Measurements from ENCODE around the gene CEACAM5.
"Not testable (repeated sequence)": the region's sequence is repeated elsewhere in the genome, so short reads cannot be mapped to it uniquely, and the experiment has no call there.

CEACAM5 gene

GRCh38 chr19:41707871-41708371, 505 bp upstream of the CEACAM5 start:
- Histone ChIP-seq H2BK12ac (ENCODE audit: low read length) (no peak overlapping the region), H3K18ac (ENCODE audit: low read length) (no peak overlapping the region), H3K27ac (replicated peaks; ENCODE audit: low read length) (no peak overlapping the region), H2AFZ (ENCODE audit: low read length) (no peak overlapping the region), H3K9ac (ENCODE audit: low read depth, low read length, poor library complexity) (no peak overlapping the region), H3K4me3 (ENCODE audit: low read length in 2 of 2) (peak overlapping the region in 1 of 2 donors; percentile 3), H3K36me3 (replicated peaks in 1 of 2; ENCODE audit: control insufficient read depth in 2 of 2, insufficient read depth in 2 of 2, low read length in 2 of 2) (no peaks in the 10 kb centered on the region), H3K4me2 (ENCODE audit: insufficient read depth, low read length, poor library complexity, severe bottlenecking) (no peak overlapping the region), H2AK5ac (ENCODE audit: low read depth, low read length) (no peak overlapping the region), H3K9me3 (replicated peaks in 1 of 2; ENCODE audit: control insufficient read depth in 2 of 2, insufficient read depth in 1 of 2, low read depth in 1 of 2, low read length in 2 of 2) (peaks cover 0 to 16% of the 10 kb centered on the region in 2 donors), H4K91ac (ENCODE audit: low read depth, low read length, poor library complexity) (no peak overlapping the region), H3K4ac (ENCODE audit: low read length) (no peak overlapping the region), H2BK120ac (ENCODE audit: low read depth, low read length) (no peak overlapping the region), H2BK15ac (ENCODE audit: low read length) (no peak overlapping the region), H3K4me1 (ENCODE audit: control insufficient read depth in 2 of 2, insufficient read depth in 1 of 2, low read depth in 1 of 2, low read length in 2 of 2) (no peaks in the 10 kb centered on the region), H3K79me1 (ENCODE audit: low read depth, low read length) (no peaks in the 10 kb centered on the region), H2BK5ac (ENCODE audit: low read length) (no peak overlapping the region), H3K23ac (ENCODE audit: low read depth, low read length, poor library complexity) (no peak overlapping the region), H3K14ac (ENCODE audit: low read length) (no peak overlapping the region), H4K8ac (ENCODE audit: low read depth, low read length) (no peak overlapping the region), H3K27me3 (ENCODE audit: control insufficient read depth in 3 of 3, insufficient read depth in 3 of 3, low read depth in 1 of 3, low read length in 3 of 3) (peaks cover 0 to 55% (median 0%) of the 10 kb centered on the region in 3 experiments)
- no peak for DNase-seq (ENCODE audit: low spot score)
- no CpG with 5 or more reads among the region's 5 CpGs for WGBS, 2 donors (ENCODE audit: extremely low coverage in 2 of 2, insufficient read length in 2 of 2, insufficient replicate concordance in 1 of 2)

- not testable (repeated sequence) for H3K79me1 ChIP-seq (ENCODE audit: low read depth, low read length); H3K23ac ChIP-seq (ENCODE audit: low read depth, low read length, poor library complexity); H3K18ac ChIP-seq (ENCODE audit: low read length); H4K8ac ChIP-seq (ENCODE audit: low read depth, low read length); H3K14ac ChIP-seq (ENCODE audit: low read length); H2BK5ac ChIP-seq (ENCODE audit: low read length); H4K91ac ChIP-seq (ENCODE audit: low read depth, low read length, poor library complexity); H3K4me3 ChIP-seq (ENCODE audit: low read length in 2 of 2); DNase-seq (ENCODE audit: low spot score); H2BK15ac ChIP-seq (ENCODE audit: low read length); H2AFZ ChIP-seq (ENCODE audit: low read length); H2AK5ac ChIP-seq (ENCODE audit: low read depth, low read length); H2BK120ac ChIP-seq (ENCODE audit: low read depth, low read length); H3K4ac ChIP-seq (ENCODE audit: low read length); H3K27ac ChIP-seq (replicated peaks; ENCODE audit: low read length); H3K4me1 ChIP-seq (ENCODE audit: control insufficient read depth in 2 of 2, insufficient read depth in 1 of 2, low read depth in 1 of 2, low read length in 2 of 2); H2BK12ac ChIP-seq (ENCODE audit: low read length); H3K36me3 ChIP-seq (replicated peaks in 1 of 2; ENCODE audit: control insufficient read depth in 2 of 2, insufficient read depth in 2 of 2, low read length in 2 of 2); H3K4me2 ChIP-seq (ENCODE audit: insufficient read depth, low read length, poor library complexity, severe bottlenecking); H3K9ac ChIP-seq (ENCODE audit: low read depth, low read length, poor library complexity)
- WGBS, 2 donors (ENCODE audit: extremely low coverage in 2 of 2, insufficient read length in 2 of 2, insufficient replicate concordance in 1 of 2), result no CpG with 5 or more reads among the region's 8 CpGs
- Histone ChIP-seq H3K27me3 (ENCODE audit: control insufficient read depth in 3 of 3, insufficient read depth in 3 of 3, low read depth in 1 of 3, low read length in 3 of 3) (peaks cover 0 to 57% (median 0%) of the 10 kb centered on the region in 3 experiments), H3K9me3 (replicated peaks in 1 of 2; ENCODE audit: control insufficient read depth in 2 of 2, insufficient read depth in 1 of 2, low read depth in 1 of 2, low read length in 2 of 2) (peaks cover 0 to 19% of the 10 kb centered on the region in 2 donors)
Observed at GRCh38 chr19:41709516-41709915, 1.1 kb downstream of the CEACAM5 start.

DNA sequence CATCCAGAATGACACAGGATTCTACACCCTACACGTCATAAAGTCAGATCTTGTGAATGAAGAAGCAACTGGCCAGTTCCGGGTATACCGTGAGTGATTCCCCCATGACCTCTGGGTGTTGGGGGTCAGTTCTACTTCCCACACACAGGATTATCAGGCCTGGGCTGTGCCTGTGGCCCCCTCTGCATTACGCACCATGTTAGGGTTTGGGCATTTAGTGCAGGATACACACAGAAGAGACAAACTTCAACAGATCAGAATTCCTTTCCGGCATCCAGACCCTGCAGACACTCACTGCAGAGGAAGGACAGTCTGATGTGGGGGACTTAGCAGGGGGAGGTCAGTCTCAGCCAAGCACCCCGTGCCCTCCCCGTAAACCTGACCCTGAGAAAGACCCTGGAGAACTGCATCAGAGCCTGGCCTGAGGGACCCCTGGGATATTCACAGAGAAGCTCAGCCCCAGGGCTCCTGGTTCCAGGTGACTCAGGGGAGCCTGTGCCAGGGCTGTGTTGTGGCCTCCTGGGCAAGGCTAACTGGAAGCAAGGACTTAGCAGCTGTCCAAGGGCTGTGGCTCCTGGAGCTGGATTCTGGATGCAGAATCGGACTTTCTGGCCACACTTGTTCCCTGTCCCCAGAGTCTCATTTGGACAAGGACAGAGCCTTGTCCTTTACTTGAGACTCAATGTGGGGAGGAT, 1.7 kb downstream of the CEACAM5 start:
- no peaks in the 10 kb centered on the region for H3K79me1 ChIP-seq (ENCODE audit: low read depth, low read length)
- H3K14ac ChIP-seq (ENCODE audit: low read length), result no peak overlapping the region
- H3K4me2 ChIP-seq (ENCODE audit: insufficient read depth, low read length, poor library complexity, severe bottlenecking), result no peak overlapping the region
- no peak overlapping the region for H3K23ac ChIP-seq (ENCODE audit: low read depth, low read length, poor library complexity)
- no CpG with 5 or more reads among the region's 8 CpGs for WGBS, 2 donors (ENCODE audit: extremely low coverage in 2 of 2, insufficient read length in 2 of 2, insufficient replicate concordance in 1 of 2)
- H3K27me3 ChIP-seq (ENCODE audit: control insufficient read depth in 3 of 3, insufficient read depth in 3 of 3, low read depth in 1 of 3, low read length in 3 of 3), result peaks cover 0 to 56% (median 0%) of the 10 kb centered on the region in 3 experiments
- no peak overlapping the region for H2AFZ ChIP-seq (ENCODE audit: low read length)
- no peaks in the 10 kb centered on the region for H3K4me1 ChIP-seq (ENCODE audit: control insufficient read depth in 2 of 2, insufficient read depth in 1 of 2, low read depth in 1 of 2, low read length in 2 of 2)
- no peak overlapping the region for H3K4me3 ChIP-seq (ENCODE audit: low read length in 2 of 2)
- H2BK15ac ChIP-seq (ENCODE audit: low read length), result no peak overlapping the region
- H2BK12ac ChIP-seq (ENCODE audit: low read length), result no peak overlapping the region
- no peak overlapping the region for H3K18ac ChIP-seq (ENCODE audit: low read length)
- H4K91ac ChIP-seq (ENCODE audit: low read depth, low read length, poor library complexity), result no peak overlapping the region
- no peak overlapping the region for H2AK5ac ChIP-seq (ENCODE audit: low read depth, low read length)
- H3K9ac ChIP-seq (ENCODE audit: low read depth, low read length, poor library complexity), result no peak overlapping the region
- no peak overlapping the region for H3K4ac ChIP-seq (ENCODE audit: low read length)
- DNase-seq (ENCODE audit: low spot score), result no peak
- peaks cover 0 to 19% of the 10 kb centered on the region in 2 donors for H3K9me3 ChIP-seq (replicated peaks in 1 of 2; ENCODE audit: control insufficient read depth in 2 of 2, insufficient read depth in 1 of 2, low read depth in 1 of 2, low read length in 2 of 2)
- H2BK120ac ChIP-seq (ENCODE audit: low read depth, low read length), result no peak overlapping the region
- no peaks in the 10 kb centered on the region for H3K36me3 ChIP-seq (replicated peaks in 1 of 2; ENCODE audit: control insufficient read depth in 2 of 2, insufficient read depth in 2 of 2, low read length in 2 of 2)
- H2BK5ac ChIP-seq (ENCODE audit: low read length), result no peak overlapping the region
- no peak overlapping the region for H4K8ac ChIP-seq (ENCODE audit: low read depth, low read length)
- H3K27ac ChIP-seq (replicated peaks; ENCODE audit: low read length), result no peak overlapping the region

DNA sequence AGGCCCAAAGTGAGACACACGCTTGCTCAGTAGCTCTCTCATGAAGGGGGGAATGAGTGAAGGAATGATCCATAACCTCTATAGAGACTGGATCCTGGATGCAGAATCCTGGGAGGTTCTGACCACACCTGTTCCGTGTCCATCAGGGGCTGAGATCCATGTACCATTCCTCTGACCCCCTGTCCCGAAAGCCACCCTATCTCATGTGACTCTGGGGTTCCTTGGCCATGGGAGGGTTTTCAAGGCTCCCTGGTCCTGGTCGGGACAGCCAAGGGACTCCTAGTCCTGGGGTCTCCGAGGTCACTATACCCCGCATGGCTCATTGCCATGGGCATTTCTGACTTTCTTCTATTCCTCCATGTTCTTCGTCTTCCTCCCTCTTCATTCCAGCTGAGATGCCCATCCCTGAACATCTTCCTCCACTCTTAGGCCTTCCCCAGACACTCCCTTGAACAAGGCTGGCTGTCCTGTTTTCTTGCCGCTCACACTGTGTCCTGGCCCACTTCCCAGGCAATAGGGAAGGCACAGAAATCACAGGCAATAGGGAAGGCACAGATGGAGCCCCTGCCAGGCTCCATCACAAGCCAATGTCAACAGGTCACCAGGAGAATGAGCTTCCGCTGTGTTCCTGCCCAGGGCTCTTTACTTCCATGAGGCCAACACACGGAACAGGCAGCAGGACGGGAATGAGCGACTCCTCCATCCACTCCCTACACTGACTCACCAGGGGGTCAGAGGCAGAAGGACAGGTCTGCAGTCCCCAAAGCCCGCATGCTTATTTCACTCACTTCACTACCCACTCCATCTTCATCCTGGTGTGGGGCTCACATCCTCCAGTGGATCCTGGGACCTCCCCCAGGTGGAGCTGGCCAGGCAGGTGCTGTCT, 3.2 kb downstream of the CEACAM5 start:
- H2BK12ac ChIP-seq (ENCODE audit: low read length), result no peak overlapping the region
- H3K18ac ChIP-seq (ENCODE audit: low read length), result no peak overlapping the region
- no peak overlapping the region for H3K14ac ChIP-seq (ENCODE audit: low read length)
- H3K9ac ChIP-seq (ENCODE audit: low read depth, low read length, poor library complexity), result no peak overlapping the region
- H3K9me3 ChIP-seq (replicated peaks in 1 of 2; ENCODE audit: control insufficient read depth in 2 of 2, insufficient read depth in 1 of 2, low read depth in 1 of 2, low read length in 2 of 2), result peaks cover 0 to 25% of the 10 kb centered on the region in 2 donors
- no peak for DNase-seq (ENCODE audit: low spot score)
- H4K91ac ChIP-seq (ENCODE audit: low read depth, low read length, poor library complexity), result no peak overlapping the region
- no peak overlapping the region for H2AK5ac ChIP-seq (ENCODE audit: low read depth, low read length)
- no peak overlapping the region for H2BK5ac ChIP-seq (ENCODE audit: low read length)
- no peak overlapping the region for H3K4me3 ChIP-seq (ENCODE audit: low read length in 2 of 2)
- WGBS, 2 donors (ENCODE audit: extremely low coverage in 2 of 2, insufficient read length in 2 of 2, insufficient replicate concordance in 1 of 2), result no CpG with 5 or more reads among the region's 13 CpGs
- H2BK120ac ChIP-seq (ENCODE audit: low read depth, low read length), result no peak overlapping the region
- H3K27ac ChIP-seq (replicated peaks; ENCODE audit: low read length), result no peak overlapping the region
- H3K27me3 ChIP-seq (ENCODE audit: control insufficient read depth in 3 of 3, insufficient read depth in 3 of 3, low read depth in 1 of 3, low read length in 3 of 3), result peaks cover 0 to 60% (median 0%) of the 10 kb centered on the region in 3 experiments
- no peak overlapping the region for H3K4ac ChIP-seq (ENCODE audit: low read length)
- no peaks in the 10 kb centered on the region for H3K79me1 ChIP-seq (ENCODE audit: low read depth, low read length)
- no peak overlapping the region for H2BK15ac ChIP-seq (ENCODE audit: low read length)
- H3K4me2 ChIP-seq (ENCODE audit: insufficient read depth, low read length, poor library complexity, severe bottlenecking), result no peak overlapping the region
- no peaks in the 10 kb centered on the region for H3K36me3 ChIP-seq (replicated peaks in 1 of 2; ENCODE audit: control insufficient read depth in 2 of 2, insufficient read depth in 2 of 2, low read length in 2 of 2)
- H2AFZ ChIP-seq (ENCODE audit: low read length), result no peak overlapping the region
- no peak overlapping the region for H4K8ac ChIP-seq (ENCODE audit: low read depth, low read length)
- H3K23ac ChIP-seq (ENCODE audit: low read depth, low read length, poor library complexity), result no peak overlapping the region
- no peaks in the 10 kb centered on the region for H3K4me1 ChIP-seq (ENCODE audit: control insufficient read depth in 2 of 2, insufficient read depth in 1 of 2, low read depth in 1 of 2, low read length in 2 of 2)

Data from neuronal stem cell (in vitro differentiated cells).